CD4-positive, alpha-beta T cell treated with Interleukin-6 at 100 ng/mL for 8 hours (primary cell): ENCODE measurements around the gene P2RX5.

ENCODE experiments used
- DNase-seq: peaks from one replicate; pipeline ENCODE4 v3.0.0-alpha.2; 2020; ENCODE audit warnings: mixed read lengths, low spot score

Gene P2RX5

GRCh38 chr17:3681057-3681456 lies 14.9 kb downstream of the P2RX5 start:
- DNase-seq: no peak

GRCh38 chr17:3679531-3680126 lies 16.3 kb downstream of the P2RX5 start:
- no peak for DNase-seq

- no peak for DNase-seq
These were observed 17.0 kb downstream of the P2RX5 start for GRCh38 chr17:3678821-3679530.

- no peak for DNase-seq
These were observed 17.7 kb downstream of the P2RX5 start for GRCh38 chr17:3678095-3678820.

GRCh38 chr17:3675886-3676285 lies 20.1 kb downstream of the P2RX5 start:
- no peak for DNase-seq

DNA sequence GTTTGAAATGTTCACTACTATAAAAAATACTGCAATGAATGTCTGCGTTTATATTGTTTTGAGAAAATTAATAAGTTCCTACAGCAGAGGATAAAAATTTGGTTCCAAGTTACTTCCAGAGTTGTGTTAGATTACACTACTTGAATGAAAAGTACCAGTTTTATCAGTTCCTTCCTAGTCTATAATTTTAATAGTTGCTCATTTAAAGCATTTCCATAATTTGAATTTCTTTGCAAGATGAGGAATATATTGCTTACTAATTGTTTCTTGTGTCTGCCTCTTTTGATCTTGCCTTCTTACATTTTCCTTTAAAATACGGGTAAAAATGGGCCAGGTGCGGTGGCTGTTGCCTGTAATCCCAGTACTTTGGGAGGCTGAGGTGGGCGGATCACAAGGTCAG lies 23.4 kb downstream of the P2RX5 start:
- no peak for DNase-seq

DNA sequence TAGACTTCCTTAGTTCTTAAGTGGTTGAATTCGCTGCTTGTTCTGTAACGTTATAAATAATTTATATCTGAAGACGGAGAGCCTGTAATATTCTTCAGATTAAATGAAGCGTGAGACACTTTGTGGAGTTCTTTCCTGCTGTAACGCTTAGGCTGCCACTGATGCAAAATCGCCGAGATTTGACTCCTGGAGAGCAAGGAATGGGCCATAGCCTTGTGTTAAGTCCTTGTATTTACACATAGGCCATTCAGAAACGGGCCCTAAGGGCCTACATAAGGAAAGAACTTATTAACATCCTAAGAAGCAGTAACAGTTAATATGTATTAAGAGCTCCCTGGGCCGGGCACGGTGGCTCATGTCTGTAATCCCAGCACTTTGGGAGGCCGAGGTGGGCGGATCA lies 26.4 kb downstream of the P2RX5 start:
- DNase-seq: no peak

DNA sequence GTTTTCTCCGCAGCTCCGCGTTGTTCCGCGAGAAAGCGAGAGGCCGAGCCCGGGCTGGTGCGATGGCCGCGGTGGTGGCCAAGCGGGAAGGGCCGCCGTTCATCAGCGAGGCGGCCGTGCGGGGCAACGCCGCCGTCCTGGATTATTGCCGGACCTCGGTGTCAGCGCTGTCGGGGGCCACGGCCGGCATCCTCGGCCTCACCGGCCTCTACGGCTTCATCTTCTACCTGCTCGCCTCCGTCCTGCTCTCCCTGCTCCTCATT lies 26.9 kb downstream of the P2RX5 start:
- DNase-seq: no peak

DNA sequence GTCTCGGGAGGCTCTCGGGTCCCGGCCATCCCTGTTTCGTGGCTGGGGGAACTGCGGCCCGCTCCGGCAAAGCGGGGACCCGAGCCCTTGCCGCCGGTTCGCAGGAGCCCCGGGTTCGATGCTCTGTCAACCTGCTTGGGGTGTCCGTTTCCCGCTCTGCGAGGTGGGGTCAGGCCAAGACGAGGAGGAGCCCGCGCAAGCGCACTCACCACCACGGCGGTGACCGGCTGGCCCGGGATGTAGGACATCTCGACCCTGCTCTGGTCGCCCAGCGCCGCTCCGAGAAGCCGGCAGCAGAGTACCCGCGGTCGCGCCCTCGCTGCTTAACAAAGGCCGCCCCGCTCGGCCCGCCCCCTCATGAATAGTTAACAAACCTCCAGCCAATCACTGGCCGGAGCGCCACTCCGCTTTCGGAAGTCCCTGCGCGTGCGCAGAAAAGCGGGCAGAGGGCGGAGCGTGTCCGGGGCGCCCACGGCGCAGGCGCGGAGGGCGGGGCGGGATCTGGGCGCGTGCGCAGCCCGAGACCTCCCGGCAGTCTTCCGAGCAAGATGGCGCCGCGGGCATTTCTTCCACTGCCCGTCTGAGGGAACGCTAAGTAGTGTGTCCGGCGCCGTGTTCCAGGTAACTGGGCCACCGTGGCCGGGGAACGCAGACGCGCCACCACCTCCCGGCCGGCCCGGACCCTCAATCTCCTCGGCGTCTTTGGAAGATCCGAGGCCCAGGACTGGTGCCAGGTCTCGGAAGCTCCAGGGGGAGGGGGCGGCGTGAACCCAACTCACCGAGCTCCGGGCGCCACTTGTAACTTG lies 27.5 kb downstream of the P2RX5 start, which contains the start of the genes EMC6 and TAX1BP3:
TSS of gene EMC6 (plus strand) at position 534 of the 806 bp plus-strand sequence. CDS start 335 bp downstream, outside the sequence.
TSS of gene TAX1BP3 (minus strand) at position 300 of the 806 bp plus-strand sequence. CDS start at position 248, 52 bp downstream.
- DNase-seq: peak; percentile 97

- no peak for DNase-seq
These were observed 28.3 kb downstream of the P2RX5 start for GRCh38 chr17:3667366-3668278.

GRCh38 chr17:3666516-3666915 lies 29.4 kb downstream of the P2RX5 start:
- DNase-seq: no peak

GRCh38 chr17:3665834-3666233 lies 30.1 kb downstream of the P2RX5 start:
- no peak for DNase-seq

- no peak for DNase-seq
These were observed 32.6 kb downstream of the P2RX5 start for GRCh38 chr17:3663102-3664011.

- no peak for DNase-seq
These were observed 35.6 kb downstream of the P2RX5 start for GRCh38 chr17:3660311-3660891.

DNA sequence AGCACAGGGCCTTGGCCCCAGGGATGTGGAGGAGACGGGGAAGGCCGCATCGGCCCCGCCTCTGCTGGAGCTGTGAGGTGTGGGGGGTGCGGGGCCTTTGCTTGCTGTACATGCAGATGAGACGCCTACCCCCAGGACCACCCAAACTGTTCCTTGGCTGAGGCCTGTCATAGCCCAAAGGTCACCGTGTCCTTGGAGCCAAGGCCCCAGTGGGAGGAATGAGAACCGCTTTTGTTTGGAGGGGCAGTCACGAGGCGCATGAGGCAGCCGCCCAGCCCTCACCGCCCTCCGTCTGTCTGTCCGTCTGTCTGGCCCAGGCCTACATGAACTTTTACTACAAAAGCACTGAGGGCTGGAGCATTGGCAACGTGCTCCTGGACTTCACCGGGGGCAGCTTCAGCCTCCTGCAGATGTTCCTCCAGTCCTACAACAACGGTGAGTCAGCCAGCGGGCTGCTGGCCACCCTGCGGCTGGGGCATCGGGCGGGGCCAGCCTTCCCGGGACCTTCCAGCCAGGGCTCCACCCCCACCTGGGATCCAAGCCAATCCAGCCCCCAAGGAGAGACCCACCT lies 36.3 kb downstream of the P2RX5 start:
- DNase-seq: no peak

DNA sequence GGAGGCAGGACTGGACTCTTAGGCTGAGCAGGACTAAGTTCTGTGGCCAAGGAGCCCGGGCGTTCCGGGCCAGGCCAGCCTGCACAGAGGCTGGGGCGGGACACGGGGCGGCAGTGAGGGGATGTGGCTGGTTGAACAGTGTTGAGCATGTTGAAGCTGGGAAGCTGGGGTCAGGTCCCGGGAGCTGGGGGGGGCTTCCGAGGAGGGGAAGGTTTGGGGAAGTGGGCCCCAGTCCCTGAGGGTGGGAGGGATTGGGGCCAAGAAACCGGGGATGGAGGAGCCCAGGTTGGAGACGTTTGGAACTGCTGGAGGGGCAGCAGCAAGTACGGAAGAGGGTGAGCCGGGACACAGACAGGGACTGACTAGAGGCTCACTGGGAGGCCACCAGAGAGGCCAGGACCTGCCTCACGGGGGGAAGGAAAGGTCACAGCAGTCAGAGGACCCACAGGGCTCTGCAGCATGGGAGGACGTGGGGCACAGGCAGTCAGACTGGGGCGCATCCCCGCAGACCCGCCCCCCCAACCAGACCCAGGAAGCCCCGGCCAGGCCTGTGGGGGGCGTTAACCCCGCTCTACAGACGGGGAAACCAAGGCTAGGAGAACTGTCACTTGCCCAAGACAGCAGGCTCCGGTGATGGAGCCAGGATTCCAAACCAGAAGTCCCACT lies 37.0 kb downstream of the P2RX5 start:
- no peak for DNase-seq

- DNase-seq: no peak
These were observed 37.8 kb downstream of the P2RX5 start for GRCh38 chr17:3657874-3658783.

DNA sequence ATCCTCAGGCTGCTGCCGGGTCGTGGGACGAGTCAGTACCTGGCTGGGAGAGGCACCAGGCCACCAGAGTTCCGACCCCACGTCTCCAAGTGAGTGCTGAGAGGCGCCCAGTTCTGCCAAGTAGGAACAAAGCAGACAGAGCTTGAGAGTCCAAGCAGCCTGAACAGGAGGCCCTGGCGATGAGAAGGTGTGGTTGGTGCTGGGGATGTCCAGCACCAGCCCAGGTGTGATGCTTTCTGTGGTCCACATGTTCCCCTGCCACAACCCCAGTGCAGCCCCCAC lies 38.4 kb downstream of the P2RX5 start:
- DNase-seq: no peak
